HepG2 (cell line): ENCODE results near the gene PIGC. TPM values are rescaled to one million over a fixed set of nuclear protein-coding genes. Genes with fewer than 3 reads are reported as not detected.
A peak's percentile ranks its signal among the peaks of the same experiment; 100 is the strongest.

Experiments used
- ARID2 ChIP-seq: sonication (generic); formaldehyde crosslinking; IDR thresholded peaks from 2 replicates; pipeline ENCODE4 v1.8.1; 2022; ENCODE audit warnings: mild to moderate bottlenecking, missing genetic modification reagents, borderline replicate concordance
- ARID3A ChIP-seq: IDR thresholded peaks from 2 replicates; pipeline ENCODE4 v1.6.1; 2012; ENCODE audit warnings: low read depth, low read length, improper control_type of control experiment
- FOXK1 ChIP-seq: sonication (generic); formaldehyde crosslinking; IDR thresholded peaks from 2 replicates; pipeline ENCODE4 v1.4.0; 2020; ENCODE audit warnings: low read depth, missing genetic modification reagents, borderline replicate concordance
- GATAD2A ChIP-seq: IDR thresholded peaks from 2 replicates; pipeline ENCODE4 v1.6.1; 2016
- HDAC1 ChIP-seq: sonication (generic); formaldehyde crosslinking; IDR thresholded peaks from 2 replicates; pipeline ENCODE4 v1.5.1; 2020; ENCODE audit warnings: mild to moderate bottlenecking, missing genetic modification reagents
- LRRFIP1 ChIP-seq: sonication (generic); formaldehyde crosslinking; conservative IDR thresholded peaks from 2 replicates; pipeline ENCODE4 v1.4.0; 2020; ENCODE audit warnings: missing genetic modification reagents
- MED8 ChIP-seq: sonication (generic); formaldehyde crosslinking; IDR thresholded peaks from 2 replicates; pipeline ENCODE4 v1.8.1; 2023; ENCODE audit warnings: mild to moderate bottlenecking, missing genetic modification reagents; ENCODE audit not compliant: insufficient replicate concordance
- MIXL1 ChIP-seq: IDR thresholded peaks from 2 replicates; pipeline ENCODE4 v1.6.1; 2016
- PHB2 ChIP-seq: fragments of 450-650 bp; IDR thresholded peaks from 2 replicates; pipeline ENCODE4 v1.6.1; 2018; ENCODE audit not compliant: partially characterized antibody
- POLR2AphosphoS2 ChIP-seq: IDR thresholded peaks from 2 replicates; pipeline ENCODE4 v1.6.1; 2011; ENCODE audit warnings: low read depth, low read length, improper control_type of control experiment
- RBAK ChIP-seq: sonication (generic); formaldehyde crosslinking; IDR thresholded peaks from 2 replicates; pipeline ENCODE4 v1.5.1; 2020; ENCODE audit warnings: mild to moderate bottlenecking, missing genetic modification reagents
- WIZ ChIP-seq: sonication (generic); formaldehyde crosslinking; IDR thresholded peaks from 2 replicates; pipeline ENCODE4 v1.5.1; 2020; ENCODE audit warnings: mild to moderate bottlenecking, missing genetic modification reagents
- ZBTB26 ChIP-seq: IDR thresholded peaks from 2 replicates; pipeline ENCODE4 v1.6.1; 2016; ENCODE audit warnings: missing compliant biosample characterization, missing genetic modification reagents, borderline replicate concordance
- ZNF331 ChIP-seq: sonication (generic); formaldehyde crosslinking; IDR thresholded peaks from 2 replicates; pipeline ENCODE4 v1.4.0; 2020; ENCODE audit warnings: missing genetic modification reagents
- ZNF333 ChIP-seq: sonication (generic); formaldehyde crosslinking; IDR thresholded peaks from 2 replicates; pipeline ENCODE4 v1.4.0; 2020; ENCODE audit warnings: mild to moderate bottlenecking, missing genetic modification reagents, borderline replicate concordance
- ZNF512B ChIP-seq: sonication (generic); formaldehyde crosslinking; IDR thresholded peaks from 2 replicates; pipeline ENCODE4 v1.5.1; 2020; ENCODE audit warnings: missing genetic modification reagents, mild to moderate bottlenecking, borderline replicate concordance
- ZNF777 ChIP-seq: sonication (generic); formaldehyde crosslinking; IDR thresholded peaks from 2 replicates; pipeline ENCODE4 v1.4.0; 2020; ENCODE audit warnings: missing genetic modification reagents
- ZNF850 ChIP-seq: sonication (generic); formaldehyde crosslinking; conservative IDR thresholded peaks from 2 replicates; pipeline ENCODE4 v1.9.0; 2021; ENCODE audit warnings: mild to moderate bottlenecking, missing genetic modification reagents
- polyA plus RNA-seq, 8 experiments: library from polyadenylated mRNA; depleted of rRNA in 3 of 8; stranded (reverse) in 7 of 8; unstranded in 1 of 8; fragments of >200 nt; fragmentation: Illumina TruSeq in 4 of 8; extraction: Trizol in 4 of 8; gene quantifications; 2 replicates each; pipeline versions ENCODE4 v1.2.1 to v1.2.3, GENCODE V29; 2011 to 2016; ENCODE audit warnings: low read depth in 4 of 8, missing spikeins in 1 of 8, mixed read lengths in 1 of 8; ENCODE audit not compliant: insufficient read depth in 1 of 8
- total RNA-seq, 5 experiments: library from RNA; depleted of rRNA; stranded (reverse); fragments of >200 nt; fragmentation: Illumina TruSeq; extraction: Trizol; gene quantifications; 2 replicates each; pipeline ENCODE4 v1.2.3, GENCODE V29; 2016; ENCODE audit warnings: low read depth in 1 of 5
- TF ChIP-seq, protein P1 (sequence below): sonication (generic); formaldehyde crosslinking; IDR thresholded peaks from 2 replicates; pipeline ENCODE4 v1.5.0; 2020; ENCODE audit warnings: missing genetic modification reagents, mild to moderate bottlenecking, borderline replicate concordance
- TF ChIP-seq, protein P2 (sequence below): sonication (generic); formaldehyde crosslinking; IDR thresholded peaks from 2 replicates; pipeline ENCODE4 v1.9.0; 2022; ENCODE audit warnings: missing genetic modification reagents, mild to moderate bottlenecking, borderline replicate concordance

PIGC gene
- total and polyA plus RNA-seq, 2 of the 13 experiments (the other 11 are each of a cell fraction or from before 2014, with no cell fraction given) = 26.7 to 29.5 TPM

DNA sequence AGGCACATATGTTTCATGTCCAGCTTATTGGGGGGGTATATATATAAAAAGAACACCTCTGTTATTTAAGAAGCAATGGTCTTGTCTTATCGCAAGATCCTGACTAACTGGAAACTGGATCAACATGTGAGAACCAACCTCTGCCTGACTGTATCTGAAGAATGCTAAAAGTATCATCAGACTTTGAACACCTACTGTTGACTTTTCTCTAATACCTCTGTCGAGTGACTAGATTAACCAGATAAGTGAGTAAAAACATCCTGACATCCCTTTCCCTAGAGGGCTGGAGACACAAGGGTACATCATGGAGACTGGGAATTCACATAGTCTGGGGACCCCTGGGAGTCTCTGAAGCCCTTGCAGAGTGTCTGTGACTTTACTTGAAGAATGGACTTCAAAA is 26.3 kb upstream of the PIGC start (continued):
- TF ChIP-seq MED8 (CRISPR knock-in tag) (no peak), WIZ (CRISPR knock-in tag) (no peak), ZNF777 (no peak), ARID3A (peak; percentile 90), LRRFIP1 (no peak), ZNF331 (CRISPR knock-in tag) (peak; percentile 70; the same call in 1 of the 2 replicates), ZNF512B (CRISPR knock-in tag) (no peak), HDAC1 (CRISPR knock-in tag) (0 out of 2 replicates have a peak, but pooled peaks have one; percentile 58), RBAK (no peak), GATAD2A (CRISPR knock-in tag) (peak; percentile 90), ZNF333 (CRISPR knock-in tag) (no peak), PHB2 (no peak), FOXK1 (CRISPR knock-in tag) (peak; percentile 79; the same call in 1 of the 2 replicates), MIXL1 (CRISPR knock-in tag) (peak; percentile 86), ZBTB26 (CRISPR knock-in tag) (no peak), POLR2AphosphoS2 (no peak), ZNF850 (no peak), ARID2 (no peak)
- TF ChIP-seq, protein P1, sequence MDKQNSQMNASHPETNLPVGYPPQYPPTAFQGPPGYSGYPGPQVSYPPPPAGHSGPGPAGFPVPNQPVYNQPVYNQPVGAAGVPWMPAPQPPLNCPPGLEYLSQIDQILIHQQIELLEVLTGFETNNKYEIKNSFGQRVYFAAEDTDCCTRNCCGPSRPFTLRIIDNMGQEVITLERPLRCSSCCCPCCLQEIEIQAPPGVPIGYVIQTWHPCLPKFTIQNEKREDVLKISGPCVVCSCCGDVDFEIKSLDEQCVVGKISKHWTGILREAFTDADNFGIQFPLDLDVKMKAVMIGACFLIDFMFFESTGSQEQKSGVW (CRISPR knock-in tag) = no peak
- TF ChIP-seq, protein P2, sequence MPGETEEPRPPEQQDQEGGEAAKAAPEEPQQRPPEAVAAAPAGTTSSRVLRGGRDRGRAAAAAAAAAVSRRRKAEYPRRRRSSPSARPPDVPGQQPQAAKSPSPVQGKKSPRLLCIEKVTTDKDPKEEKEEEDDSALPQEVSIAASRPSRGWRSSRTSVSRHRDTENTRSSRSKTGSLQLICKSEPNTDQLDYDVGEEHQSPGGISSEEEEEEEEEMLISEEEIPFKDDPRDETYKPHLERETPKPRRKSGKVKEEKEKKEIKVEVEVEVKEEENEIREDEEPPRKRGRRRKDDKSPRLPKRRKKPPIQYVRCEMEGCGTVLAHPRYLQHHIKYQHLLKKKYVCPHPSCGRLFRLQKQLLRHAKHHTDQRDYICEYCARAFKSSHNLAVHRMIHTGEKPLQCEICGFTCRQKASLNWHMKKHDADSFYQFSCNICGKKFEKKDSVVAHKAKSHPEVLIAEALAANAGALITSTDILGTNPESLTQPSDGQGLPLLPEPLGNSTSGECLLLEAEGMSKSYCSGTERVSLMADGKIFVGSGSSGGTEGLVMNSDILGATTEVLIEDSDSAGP (CRISPR knock-in tag) = no peak
